Mesodermal cell (in vitro differentiated cells): Measurements from ENCODE around the gene LEF1.

Experiments used
- H3K27ac ChIP-seq: 2 replicates; pipeline ENCODE4 v1.7.0; 2013; ENCODE audit warnings: mild to moderate bottlenecking, low read depth, low read length, moderate library complexity; ENCODE audit not compliant: severe bottlenecking
- H3K36me3 ChIP-seq: 2 replicates; pipeline ENCODE4 v1.7.1; 2013; ENCODE audit warnings: mild to moderate bottlenecking, low read length, moderate library complexity; ENCODE audit not compliant: control insufficient read depth, insufficient read depth
- H3K4me1 ChIP-seq: one replicate; pipeline ENCODE4 v1.7.1; 2013; ENCODE audit warnings: mild to moderate bottlenecking, low read length; ENCODE audit not compliant: insufficient read depth, control insufficient read depth, poor library complexity, severe bottlenecking
- H3K4me3 ChIP-seq: 2 replicates; pipeline ENCODE4 v1.7.0; 2013; ENCODE audit warnings: low read length, control low read depth, mild to moderate bottlenecking; ENCODE audit not compliant: insufficient read depth, poor library complexity, severe bottlenecking; ENCODE audit errors: extremely low read depth
- H3K9me3 ChIP-seq: 2 replicates; pipeline ENCODE4 v1.7.1; 2013; ENCODE audit warnings: mild to moderate bottlenecking, low read length, moderate library complexity; ENCODE audit not compliant: control insufficient read depth
- WGBS, 2 experiments: methylation state at CpG; one replicate each; pipeline ENCODE4 v1.1.5; 2013; ENCODE audit warnings: missing lambda C conversion rate in 2 of 2; ENCODE audit not compliant: insufficient coverage in 2 of 2; 5-methylcytosine and 5-hydroxymethylcytosine counted together

Gene LEF1

GRCh38 chr4:108114503-108114902 is 54.2 kb downstream of the LEF1 start:
- 66 to 69% methylated on average over 5 to 6 of the region's 6 CpGs for WGBS, 2 experiments
- Histone ChIP-seq H3K36me3 (peaks cover 20% of the 10 kb centered on the region), H3K9me3 (no peaks in the 10 kb centered on the region), H3K4me3 (no peak overlapping the region), H3K4me1 (peaks cover 53% of the 10 kb centered on the region), H3K27ac (no peak overlapping the region)

GRCh38 chr4:108113229-108113628 is 55.5 kb downstream of the LEF1 start:
- Histone ChIP-seq H3K4me1 (peaks cover 44% of the 10 kb centered on the region), H3K27ac (no peak overlapping the region), H3K36me3 (peaks cover 25% of the 10 kb centered on the region), H3K9me3 (no peaks in the 10 kb centered on the region), H3K4me3 (no peak overlapping the region)
- WGBS, 2 experiments: 43 to 57% methylated on average over 1 of the region's 5 CpGs

GRCh38 chr4:108111781-108112180 is 57.0 kb downstream of the LEF1 start:
- Histone ChIP-seq H3K9me3 (no peaks in the 10 kb centered on the region), H3K27ac (no peak overlapping the region), H3K4me3 (no peak overlapping the region), H3K4me1 (peaks cover 41% of the 10 kb centered on the region), H3K36me3 (peaks cover 34% of the 10 kb centered on the region)
- 90 to 92% methylated on average over 3 of the region's 4 CpGs for WGBS, 2 experiments

GRCh38 chr4:108110450-108110849 is 58.3 kb downstream of the LEF1 start:
- 73% methylated on average over 2 of the region's 5 CpGs; no CpG with 5 or more reads in 1 of the 2 experiments for WGBS, 2 experiments
- H3K36me3 ChIP-seq: peaks cover 47% of the 10 kb centered on the region
- peaks cover 28% of the 10 kb centered on the region for H3K4me1 ChIP-seq
- H3K27ac ChIP-seq: no peak overlapping the region
- H3K4me3 ChIP-seq: no peak overlapping the region
- no peaks in the 10 kb centered on the region for H3K9me3 ChIP-seq

GRCh38 chr4:108109997-108110416 is 58.7 kb downstream of the LEF1 start:
- peaks cover 24% of the 10 kb centered on the region for H3K4me1 ChIP-seq
- WGBS, 2 experiments: 80% methylated on average over 1 of the region's 2 CpGs; no CpG with 5 or more reads in 1 of the 2 experiments
- H3K4me3 ChIP-seq: no peak overlapping the region
- H3K9me3 ChIP-seq: no peaks in the 10 kb centered on the region
- no peak overlapping the region for H3K27ac ChIP-seq
- peaks cover 49% of the 10 kb centered on the region for H3K36me3 ChIP-seq

GRCh38 chr4:108109111-108109510 is 59.6 kb downstream of the LEF1 start:
- peaks cover 16% of the 10 kb centered on the region for H3K4me1 ChIP-seq
- H3K9me3 ChIP-seq: no peaks in the 10 kb centered on the region
- H3K27ac ChIP-seq: no peak overlapping the region
- WGBS, 2 experiments: 100% methylated on average over 1 of the region's 4 CpGs; no CpG with 5 or more reads in 1 of the 2 experiments
- H3K36me3 ChIP-seq: peaks cover 54% of the 10 kb centered on the region
- no peak overlapping the region for H3K4me3 ChIP-seq

- Histone ChIP-seq H3K27ac (peak overlapping the region; percentile 25), H3K4me1 (peaks cover 6% of the 10 kb centered on the region), H3K9me3 (no peaks in the 10 kb centered on the region), H3K36me3 (peaks cover 58% of the 10 kb centered on the region), H3K4me3 (no peak overlapping the region)
- WGBS, 2 experiments: 92 to 100% methylated on average over 3 to 4 of the region's 6 CpGs
Measured at GRCh38 chr4:108107729-108108382, 60.9 kb downstream of the LEF1 start.

- no peak overlapping the region for H3K27ac ChIP-seq
- peaks cover 63% of the 10 kb centered on the region for H3K36me3 ChIP-seq
- H3K4me3 ChIP-seq: no peak overlapping the region
- peaks cover 3% of the 10 kb centered on the region for H3K4me1 ChIP-seq
- WGBS, 2 experiments: no CpG with 5 or more reads among the region's 4 CpGs
- H3K9me3 ChIP-seq: no peaks in the 10 kb centered on the region
Measured at GRCh38 chr4:108107101-108107500, 61.6 kb downstream of the LEF1 start.

- Histone ChIP-seq H3K4me1 (peaks cover 5% of the 10 kb centered on the region), H3K9me3 (no peaks in the 10 kb centered on the region), H3K4me3 (no peak overlapping the region), H3K36me3 (peaks cover 58% of the 10 kb centered on the region), H3K27ac (no peak overlapping the region)
- 92 to 100% methylated on average over 3 of the region's 3 CpGs for WGBS, 2 experiments
Measured at GRCh38 chr4:108106186-108106585, 62.5 kb downstream of the LEF1 start.

- 95 to 100% methylated on average over 2 of the region's 5 CpGs for WGBS, 2 experiments
- Histone ChIP-seq H3K36me3 (peaks cover 45% of the 10 kb centered on the region), H3K4me3 (no peak overlapping the region), H3K4me1 (peaks cover 7% of the 10 kb centered on the region), H3K27ac (no peak overlapping the region), H3K9me3 (no peaks in the 10 kb centered on the region)
Measured at GRCh38 chr4:108103099-108103862, 65.5 kb downstream of the LEF1 start.

- Histone ChIP-seq H3K9me3 (no peaks in the 10 kb centered on the region), H3K4me1 (peaks cover 5% of the 10 kb centered on the region), H3K36me3 (peaks cover 26% of the 10 kb centered on the region), H3K4me3 (no peak overlapping the region), H3K27ac (peak overlapping the region; percentile 46)
- WGBS, 2 experiments: no CpG with 5 or more reads among the region's 1 CpG
Measured at GRCh38 chr4:108100827-108101226, 67.9 kb downstream of the LEF1 start.
